Measurements from ENCODE around the gene TRIM17. TPM values are rescaled to one million over a fixed set of nuclear protein-coding genes. Genes with fewer than 3 reads are reported as not detected.

The TRIM17 gene
- total RNA-seq, 4 donors from 2014 or later = 1.2 to 3.8 (median 2.8) TPM

GRCh38 chr1:228364706-228365213 is 51.9 kb downstream of the TRIM17 start:
- 40% methylated on average over 1 of the region's 19 CpGs for WGBS
- H3K36me3 ChIP-seq = no peaks in the 10 kb centered on the region
- H3K4me3 ChIP-seq = no peak overlapping the region
- H3K27ac ChIP-seq = no peak overlapping the region
- TF ChIP-seq POLR2A (IDR thresholded peaks at IDR 0.05) (no peak), CTCF (IDR thresholded peaks at IDR 0.05) (no peak), POLR2AphosphoS5 (IDR thresholded peaks at IDR 0.05) (no peak), EP300 (IDR thresholded peaks at IDR 0.05) (no peak)
- H3K9me3 ChIP-seq = no peaks in the 10 kb centered on the region
- H3K27me3 ChIP-seq = no peaks in the 10 kb centered on the region
- H3K4me1 ChIP-seq = no peaks in the 10 kb centered on the region
- DNase-seq (ENCODE audit: low spot score in 2 of 2) = peak in 1 of 2 donors; percentile 54

- whole genome bisulfite sequencing = 88% methylated on average over 10 of the region's 12 CpGs
- TF ChIP-seq POLR2AphosphoS5 (IDR thresholded peaks at IDR 0.05) = no peak
- no peak for TF ChIP-seq CTCF (IDR thresholded peaks at IDR 0.05)
- no peak for TF ChIP-seq POLR2A (IDR thresholded peaks at IDR 0.05)
- no peak for TF ChIP-seq EP300 (IDR thresholded peaks at IDR 0.05)
- Histone ChIP-seq H3K4me1 (no peaks in the 10 kb centered on the region), H3K36me3 (no peaks in the 10 kb centered on the region), H3K27me3 (no peaks in the 10 kb centered on the region), H3K27ac (no peak overlapping the region), H3K4me3 (no peak overlapping the region), H3K9me3 (no peaks in the 10 kb centered on the region)
- peak in 1 of 2 donors; percentile 53 for DNase-seq (ENCODE audit: low spot score in 2 of 2)
Measured at GRCh38 chr1:228364068-228364705, 52.5 kb downstream of the TRIM17 start.

GRCh38 chr1:228363686-228364067 is 53.0 kb downstream of the TRIM17 start:
- Histone ChIP-seq H3K4me3 (no peak overlapping the region), H3K9me3 (no peaks in the 10 kb centered on the region), H3K4me1 (no peaks in the 10 kb centered on the region), H3K27me3 (no peaks in the 10 kb centered on the region), H3K36me3 (no peaks in the 10 kb centered on the region), H3K27ac (no peak overlapping the region)
- WGBS = 86% methylated on average over 8 of the region's 9 CpGs
- no peak for TF ChIP-seq CTCF (IDR thresholded peaks at IDR 0.05)
- no peak for TF ChIP-seq POLR2A (IDR thresholded peaks at IDR 0.05)
- TF ChIP-seq EP300 (IDR thresholded peaks at IDR 0.05) = no peak
- no peak for TF ChIP-seq POLR2AphosphoS5 (IDR thresholded peaks at IDR 0.05)
- DNase-seq (ENCODE audit: low spot score in 2 of 2) = peak in 1 of 2 donors; percentile 44

GRCh38 chr1:228362884-228363450 is 53.7 kb downstream of the TRIM17 start:
- WGBS = 86% methylated on average over 1 of the region's 4 CpGs
- H3K4me1 ChIP-seq = no peaks in the 10 kb centered on the region
- H3K27ac ChIP-seq = no peak overlapping the region
- no peak overlapping the region for H3K4me3 ChIP-seq
- H3K36me3 ChIP-seq = no peaks in the 10 kb centered on the region
- peak in 1 of 2 donors; percentile 13 for DNase-seq (ENCODE audit: low spot score in 2 of 2)
- no peaks in the 10 kb centered on the region for H3K9me3 ChIP-seq
- H3K27me3 ChIP-seq = no peaks in the 10 kb centered on the region
- no peak for TF ChIP-seq POLR2AphosphoS5 (IDR thresholded peaks at IDR 0.05)
- no peak for TF ChIP-seq CTCF (IDR thresholded peaks at IDR 0.05)
- TF ChIP-seq POLR2A (IDR thresholded peaks at IDR 0.05) = no peak
- TF ChIP-seq EP300 (IDR thresholded peaks at IDR 0.05) = no peak

GRCh38 chr1:228362141-228362883 is 54.3 kb downstream of the TRIM17 start:
- no peaks in the 10 kb centered on the region for H3K4me1 ChIP-seq
- no peak for TF ChIP-seq EP300 (IDR thresholded peaks at IDR 0.05)
- TF ChIP-seq POLR2AphosphoS5 (IDR thresholded peaks at IDR 0.05) = no peak
- TF ChIP-seq CTCF (IDR thresholded peaks at IDR 0.05) = no peak
- TF ChIP-seq POLR2A (IDR thresholded peaks at IDR 0.05) = no peak
- WGBS = 85% methylated on average over 4 of the region's 18 CpGs
- H3K36me3 ChIP-seq = no peaks in the 10 kb centered on the region
- no peak overlapping the region for H3K27ac ChIP-seq
- H3K4me3 ChIP-seq = no peak overlapping the region
- peak in 1 of 2 donors; percentile 58 for DNase-seq (ENCODE audit: low spot score in 2 of 2)
- H3K27me3 ChIP-seq = no peaks in the 10 kb centered on the region
- no peaks in the 10 kb centered on the region for H3K9me3 ChIP-seq

All from suprapubic skin (tissue), 4 donors.